Measurements from ENCODE around the gene PIK3C3. TPM values are rescaled to one million over a fixed set of nuclear protein-coding genes. Genes with fewer than 3 reads are reported as not detected.
A peak's percentile ranks its signal among the peaks of the same experiment; 100 is the strongest.

PIK3C3 gene
- polyA plus RNA-seq, 1 donor from 2014 or later = 31.2 TPM

- H3K9me3 Mint-ChIP-seq = peaks cover 0 to 2% (median 0%) of the 10 kb centered on the region in 3 donors
- H3K27me3 Mint-ChIP-seq = peaks cover 17% of the 10 kb centered on the region
- H3K4me3 Mint-ChIP-seq = no peak overlapping the region
- H3K27ac Mint-ChIP-seq = peak overlapping the region in 1 of 3 donors; percentile 28
- peaks cover 6 to 8% (median 7%) of the 10 kb centered on the region in 3 donors for H3K4me1 Mint-ChIP-seq
- H3K36me3 Mint-ChIP-seq = no peaks in the 10 kb centered on the region
These were observed 14.4 kb upstream of the PIK3C3 start for GRCh38 chr18:41940506-41941215.

GRCh38 chr18:41942254-41942653 lies 12.8 kb upstream of the PIK3C3 start:
- Mint-ChIP-seq H3K4me3 (peak overlapping the region in 1 of 4 donors; percentile 34), H3K9me3 (peaks cover 0 to 2% (median 0%) of the 10 kb centered on the region in 3 donors), H3K27ac (no peak overlapping the region), H3K4me1 (peaks cover 2 to 3% (median 2%) of the 10 kb centered on the region in 3 donors), H3K36me3 (no peaks in the 10 kb centered on the region), H3K27me3 (peaks cover 23% of the 10 kb centered on the region)

GRCh38 chr18:41948544-41949110 lies 6.4 kb upstream of the PIK3C3 start:
- Mint-ChIP-seq H3K4me3 (no peak overlapping the region), H3K27me3 (peaks cover 24% of the 10 kb centered on the region), H3K36me3 (no peaks in the 10 kb centered on the region), H3K4me1 (peaks cover 0 to 4% (median 0%) of the 10 kb centered on the region in 3 donors), H3K9me3 (peaks cover 0 to 4% (median 0%) of the 10 kb centered on the region in 3 donors), H3K27ac (no peak overlapping the region)

- peaks cover 23% of the 10 kb centered on the region for H3K27me3 Mint-ChIP-seq
- H3K36me3 Mint-ChIP-seq = no peaks in the 10 kb centered on the region
- H3K4me1 Mint-ChIP-seq = peaks cover 0 to 4% (median 0%) of the 10 kb centered on the region in 3 donors
- H3K4me3 Mint-ChIP-seq = no peak overlapping the region
- peaks cover 0 to 4% (median 0%) of the 10 kb centered on the region in 3 donors for H3K9me3 Mint-ChIP-seq
- H3K27ac Mint-ChIP-seq = peak overlapping the region in 1 of 3 donors; percentile 18
These were observed 5.7 kb upstream of the PIK3C3 start for GRCh38 chr18:41949206-41949920.

GRCh38 chr18:41955688-41956087 lies 654 bp downstream of the PIK3C3 start:
- Mint-ChIP-seq H3K4me3 (peak overlapping the region; percentile 96 to 100 (median 100)), H3K4me1 (peaks cover 15 to 35% (median 25%) of the 10 kb centered on the region in 3 donors)

GRCh38 chr18:41959045-41959444 lies 4.0 kb downstream of the PIK3C3 start:
- no peaks in the 10 kb centered on the region for H3K27me3 Mint-ChIP-seq
- no peak overlapping the region for H3K4me3 Mint-ChIP-seq
- no peaks in the 10 kb centered on the region for H3K9me3 Mint-ChIP-seq
- H3K4me1 Mint-ChIP-seq = peaks cover 20 to 35% (median 25%) of the 10 kb centered on the region in 3 donors
- peaks cover 5% of the 10 kb centered on the region for H3K36me3 Mint-ChIP-seq
- H3K27ac Mint-ChIP-seq = no peak overlapping the region

More at GRCh38 chr18:41955688-41956087, 654 bp downstream of the PIK3C3 start:
- Mint-ChIP-seq H3K9me3 (no peaks in the 10 kb centered on the region), H3K36me3 (peaks cover 3% of the 10 kb centered on the region), H3K27me3 (peaks cover 3% of the 10 kb centered on the region), H3K27ac (peak overlapping the region; percentile 79 to 98 (median 95))

GRCh38 chr18:41965634-41966255 lies 10.7 kb downstream of the PIK3C3 start:
- Mint-ChIP-seq H3K36me3 (peaks cover 5% of the 10 kb centered on the region), H3K4me3 (no peak overlapping the region), H3K9me3 (no peaks in the 10 kb centered on the region), H3K27me3 (no peaks in the 10 kb centered on the region), H3K27ac (peak overlapping the region in 1 of 3 donors; percentile 67), H3K4me1 (peaks cover 5 to 8% (median 8%) of the 10 kb centered on the region in 3 donors)

- H3K4me1 Mint-ChIP-seq = peaks cover 5 to 8% (median 6%) of the 10 kb centered on the region in 3 donors
- H3K36me3 Mint-ChIP-seq = peaks cover 5% of the 10 kb centered on the region
- H3K27me3 Mint-ChIP-seq = no peaks in the 10 kb centered on the region
- H3K9me3 Mint-ChIP-seq = no peaks in the 10 kb centered on the region
- H3K27ac Mint-ChIP-seq = no peak overlapping the region
- no peak overlapping the region for H3K4me3 Mint-ChIP-seq
These were observed 11.9 kb downstream of the PIK3C3 start for GRCh38 chr18:41966943-41967342.

GRCh38 chr18:41967680-41968079 lies 12.6 kb downstream of the PIK3C3 start:
- Mint-ChIP-seq H3K27me3 (no peaks in the 10 kb centered on the region), H3K27ac (no peak overlapping the region), H3K4me1 (peaks cover 6 to 14% (median 8%) of the 10 kb centered on the region in 3 donors), H3K9me3 (no peaks in the 10 kb centered on the region), H3K36me3 (peaks cover 5% of the 10 kb centered on the region), H3K4me3 (no peak overlapping the region)

- H3K27ac Mint-ChIP-seq = no peak overlapping the region
- no peaks in the 10 kb centered on the region for H3K27me3 Mint-ChIP-seq
- H3K36me3 Mint-ChIP-seq = peaks cover 5% of the 10 kb centered on the region
These were observed 14.8 kb downstream of the PIK3C3 start for GRCh38 chr18:41969881-41970280.

GRCh38 chr18:41972067-41972925 lies 17.3 kb downstream of the PIK3C3 start:
- Mint-ChIP-seq H3K9me3 (no peaks in the 10 kb centered on the region), H3K4me3 (no peak overlapping the region), H3K27ac (no peak overlapping the region), H3K27me3 (no peaks in the 10 kb centered on the region), H3K4me1 (peaks cover 11 to 14% (median 12%) of the 10 kb centered on the region in 3 donors), H3K36me3 (peaks cover 12% of the 10 kb centered on the region)

More at GRCh38 chr18:41969881-41970280, 14.8 kb downstream of the PIK3C3 start:
- Mint-ChIP-seq H3K4me3 (no peak overlapping the region), H3K9me3 (no peaks in the 10 kb centered on the region), H3K4me1 (peaks cover 11 to 16% (median 13%) of the 10 kb centered on the region in 3 donors)

- peaks cover 12% of the 10 kb centered on the region for H3K36me3 Mint-ChIP-seq
- no peaks in the 10 kb centered on the region for H3K9me3 Mint-ChIP-seq
- H3K27ac Mint-ChIP-seq = no peak overlapping the region
- no peak overlapping the region for H3K4me3 Mint-ChIP-seq
- H3K27me3 Mint-ChIP-seq = no peaks in the 10 kb centered on the region
- peaks cover 9 to 14% (median 12%) of the 10 kb centered on the region in 3 donors for H3K4me1 Mint-ChIP-seq
These were observed 18.9 kb downstream of the PIK3C3 start for GRCh38 chr18:41973983-41974382.

GRCh38 chr18:41974796-41975201 lies 19.8 kb downstream of the PIK3C3 start:
- Mint-ChIP-seq H3K27ac (peak overlapping the region in 1 of 3 donors; percentile 6), H3K9me3 (no peaks in the 10 kb centered on the region), H3K36me3 (peaks cover 12% of the 10 kb centered on the region), H3K4me1 (peaks cover 9 to 14% (median 12%) of the 10 kb centered on the region in 3 donors), H3K4me3 (no peak overlapping the region), H3K27me3 (no peaks in the 10 kb centered on the region)

- Mint-ChIP-seq H3K4me1 (peaks cover 9 to 12% (median 12%) of the 10 kb centered on the region in 3 donors), H3K4me3 (no peak overlapping the region), H3K27me3 (no peaks in the 10 kb centered on the region), H3K36me3 (peaks cover 12% of the 10 kb centered on the region), H3K27ac (peak overlapping the region in 1 of 3 donors; percentile 6), H3K9me3 (no peaks in the 10 kb centered on the region)
These were observed 20.2 kb downstream of the PIK3C3 start for GRCh38 chr18:41975284-41975683.

Data from IgD-negative memory B cell (primary cell).